ENCODE results near the gene ZNF70. TPM values are rescaled to one million over a fixed set of nuclear protein-coding genes. Genes with fewer than 3 reads are reported as not detected.

Gene ZNF70
- total and polyA plus RNA-seq, 2 of the 13 experiments (the other 11 are each of a cell fraction or from before 2014, with no cell fraction given) = 0.62 to 3.6 TPM

- TF ChIP-seq SALL2 (CRISPR knock-in tag; IDR thresholded peaks at IDR 0.05) = 0 out of 2 replicates have a peak, but pooled peaks have one; percentile 42
- TF ChIP-seq AHR (CRISPR knock-in tag; IDR thresholded peaks at IDR 0.05) = peak; percentile 46; the same call in 1 of the 2 replicates
- TF ChIP-seq ZNF326 (CRISPR knock-in tag; IDR thresholded peaks at IDR 0.05; ENCODE audit: borderline replicate concordance) = no peak
- peak; percentile 91 for TF ChIP-seq SKI (IDR thresholded peaks at IDR 0.05; ENCODE audit: partially characterized antibody)
- no peak for TF ChIP-seq ZNF597 (CRISPR knock-in tag; IDR thresholded peaks at IDR 0.05)
- no peak for TF ChIP-seq ZNF10 (CRISPR knock-in tag; IDR thresholded peaks at IDR 0.05; ENCODE audit: borderline replicate concordance, low read depth)
- no peak for TF ChIP-seq ZNF552 (CRISPR knock-in tag; IDR thresholded peaks at IDR 0.05; ENCODE audit: borderline replicate concordance)
- TF ChIP-seq BATF2 (CRISPR knock-in tag; IDR thresholded peaks at IDR 0.05) = no peak
- TF ChIP-seq TARDBP (CRISPR knock-in tag; IDR thresholded peaks at IDR 0.05) = peak; percentile 94
- TF ChIP-seq ARNT (IDR thresholded peaks at IDR 0.05) = no peak
- 0 out of 2 replicates have a peak, but pooled peaks have one; percentile 11 for TF ChIP-seq RFX5 (IDR thresholded peaks at IDR 0.05; ENCODE audit: low read depth, low read length)
- 0 out of 2 replicates have a peak, but pooled peaks have one; percentile 58 for TF ChIP-seq NFKBIZ (CRISPR knock-in tag; IDR thresholded peaks at IDR 0.05)
- no peak for TF ChIP-seq MZF1 (CRISPR knock-in tag; IDR thresholded peaks at IDR 0.05; ENCODE audit: borderline replicate concordance)
- TF ChIP-seq HMGXB4 (CRISPR knock-in tag; IDR thresholded peaks at IDR 0.05; ENCODE audit: borderline replicate concordance in 1 of 2, low read depth in 1 of 2) = peak; percentile 32 to 81; a peak in 2 of 4 replicates
- TF ChIP-seq MXD1 (CRISPR knock-in tag; IDR thresholded peaks at IDR 0.05) = 0 out of 2 replicates have a peak, but pooled peaks have one; percentile 10
- TF ChIP-seq NR0B2 (CRISPR knock-in tag; IDR thresholded peaks at IDR 0.05) = no peak
- peak; percentile 91 for TF ChIP-seq NR2F6 (IDR thresholded peaks at IDR 0.05)
- peak; percentile 89 for TF ChIP-seq NR2F6 (CRISPR knock-in tag; IDR thresholded peaks at IDR 0.05)
- no peak for TF ChIP-seq CENPBD1 (CRISPR knock-in tag; IDR thresholded peaks at IDR 0.05; ENCODE audit: borderline replicate concordance, low read depth)
- no peak for TF ChIP-seq MTF1 (CRISPR knock-in tag; IDR thresholded peaks at IDR 0.05)
- no peak; the same call in 1 of the 2 replicates for TF ChIP-seq ZNF460 (CRISPR knock-in tag; IDR thresholded peaks at IDR 0.05; ENCODE audit: borderline replicate concordance)
- no peak for TF ChIP-seq ZKSCAN5 (CRISPR knock-in tag; IDR thresholded peaks at IDR 0.05)
- peak; percentile 56; the same call in 1 of the 2 replicates for TF ChIP-seq JUND (CRISPR knock-in tag; IDR thresholded peaks at IDR 0.05)
- TF ChIP-seq ZFP37 (CRISPR knock-in tag; IDR thresholded peaks at IDR 0.05; ENCODE audit: borderline replicate concordance) = peak; percentile 74; the same call in 1 of the 2 replicates
- no peak for TF ChIP-seq ZBTB1 (CRISPR knock-in tag; IDR thresholded peaks at IDR 0.05; ENCODE audit: borderline replicate concordance)
- no peak for TF ChIP-seq DNMT1 (CRISPR knock-in tag; IDR thresholded peaks at IDR 0.05)
These were observed 23.4 kb upstream of the ZNF70 start (continued) for GRCh38 chr22:23774114-23774921.
